Measurements from ENCODE around the gene CDH23.

Gene CDH23

GRCh38 chr10:71831646-71832552 lies 435.2 kb downstream of the CDH23 start:
- peaks cover 33% of the 10 kb centered on the region for H3K4me1 ChIP-seq (ENCODE audit: control insufficient read depth, insufficient read depth, low read length)

GRCh38 chr10:71832967-71833366 lies 436.2 kb downstream of the CDH23 start:
- Histone ChIP-seq H3K36me3 (ENCODE audit: control insufficient read depth, insufficient read depth, low read length) (peaks cover 25% of the 10 kb centered on the region), H3K9me3 (ENCODE audit: control insufficient read depth, low read length) (no peaks in the 10 kb centered on the region), H3K9ac (ENCODE audit: low read length) (no peak overlapping the region), H3K4me1 (ENCODE audit: control insufficient read depth, insufficient read depth, low read length) (peaks cover 42% of the 10 kb centered on the region), H3K27me3 (ENCODE audit: control insufficient read depth, insufficient read depth, low read length) (no peaks in the 10 kb centered on the region), H3K4me3 (ENCODE audit: low read length) (no peak overlapping the region)

More at GRCh38 chr10:71831646-71832552, 435.2 kb downstream of the CDH23 start:
- Histone ChIP-seq H3K4me3 (ENCODE audit: low read length) (no peak overlapping the region), H3K9me3 (ENCODE audit: control insufficient read depth, low read length) (no peaks in the 10 kb centered on the region), H3K27me3 (ENCODE audit: control insufficient read depth, insufficient read depth, low read length) (no peaks in the 10 kb centered on the region), H3K36me3 (ENCODE audit: control insufficient read depth, insufficient read depth, low read length) (peaks cover 29% of the 10 kb centered on the region), H3K9ac (ENCODE audit: low read length) (no peak overlapping the region)

- Histone ChIP-seq H3K4me3 (ENCODE audit: low read length) (no peak overlapping the region), H3K9ac (ENCODE audit: low read length) (no peak overlapping the region), H3K27me3 (ENCODE audit: control insufficient read depth, insufficient read depth, low read length) (no peaks in the 10 kb centered on the region), H3K9me3 (ENCODE audit: control insufficient read depth, low read length) (no peaks in the 10 kb centered on the region), H3K4me1 (ENCODE audit: control insufficient read depth, insufficient read depth, low read length) (peaks cover 47% of the 10 kb centered on the region), H3K36me3 (ENCODE audit: control insufficient read depth, insufficient read depth, low read length) (peaks cover 19% of the 10 kb centered on the region)
Measured at GRCh38 chr10:71833451-71834342, 437.0 kb downstream of the CDH23 start.

GRCh38 chr10:71834343-71834674 lies 437.6 kb downstream of the CDH23 start:
- no peaks in the 10 kb centered on the region for H3K9me3 ChIP-seq (ENCODE audit: control insufficient read depth, low read length)
- H3K4me3 ChIP-seq (ENCODE audit: low read length), result no peak overlapping the region
- H3K27me3 ChIP-seq (ENCODE audit: control insufficient read depth, insufficient read depth, low read length), result no peaks in the 10 kb centered on the region
- H3K9ac ChIP-seq (ENCODE audit: low read length), result no peak overlapping the region
- peaks cover 47% of the 10 kb centered on the region for H3K4me1 ChIP-seq (ENCODE audit: control insufficient read depth, insufficient read depth, low read length)
- H3K36me3 ChIP-seq (ENCODE audit: control insufficient read depth, insufficient read depth, low read length), result peaks cover 15% of the 10 kb centered on the region

- Histone ChIP-seq H3K9ac (ENCODE audit: low read length) (no peak overlapping the region), H3K36me3 (ENCODE audit: control insufficient read depth, insufficient read depth, low read length) (peaks cover 14% of the 10 kb centered on the region), H3K4me1 (ENCODE audit: control insufficient read depth, insufficient read depth, low read length) (peaks cover 55% of the 10 kb centered on the region), H3K9me3 (ENCODE audit: control insufficient read depth, low read length) (no peaks in the 10 kb centered on the region), H3K4me3 (ENCODE audit: low read length) (no peak overlapping the region), H3K27me3 (ENCODE audit: control insufficient read depth, insufficient read depth, low read length) (no peaks in the 10 kb centered on the region)
Measured at GRCh38 chr10:71835671-71836595, 439.2 kb downstream of the CDH23 start.

GRCh38 chr10:71836596-71836974 lies 439.9 kb downstream of the CDH23 start:
- H3K9ac ChIP-seq (ENCODE audit: low read length), result no peak overlapping the region
- no peak overlapping the region for H3K4me3 ChIP-seq (ENCODE audit: low read length)
- peaks cover 53% of the 10 kb centered on the region for H3K4me1 ChIP-seq (ENCODE audit: control insufficient read depth, insufficient read depth, low read length)
- no peaks in the 10 kb centered on the region for H3K9me3 ChIP-seq (ENCODE audit: control insufficient read depth, low read length)
- peaks cover 9% of the 10 kb centered on the region for H3K36me3 ChIP-seq (ENCODE audit: control insufficient read depth, insufficient read depth, low read length)
- no peaks in the 10 kb centered on the region for H3K27me3 ChIP-seq (ENCODE audit: control insufficient read depth, insufficient read depth, low read length)

- Histone ChIP-seq H3K4me1 (ENCODE audit: control insufficient read depth, insufficient read depth, low read length) (peaks cover 47% of the 10 kb centered on the region), H3K4me3 (ENCODE audit: low read length) (no peak overlapping the region), H3K36me3 (ENCODE audit: control insufficient read depth, insufficient read depth, low read length) (peaks cover 9% of the 10 kb centered on the region), H3K9me3 (ENCODE audit: control insufficient read depth, low read length) (no peaks in the 10 kb centered on the region), H3K9ac (ENCODE audit: low read length) (no peak overlapping the region), H3K27me3 (ENCODE audit: control insufficient read depth, insufficient read depth, low read length) (no peaks in the 10 kb centered on the region)
Measured at GRCh38 chr10:71837098-71837827, 440.5 kb downstream of the CDH23 start.

- Histone ChIP-seq H3K9me3 (ENCODE audit: control insufficient read depth, low read length) (no peaks in the 10 kb centered on the region), H3K4me1 (ENCODE audit: control insufficient read depth, insufficient read depth, low read length) (peaks cover 37% of the 10 kb centered on the region), H3K4me3 (ENCODE audit: low read length) (no peak overlapping the region), H3K36me3 (ENCODE audit: control insufficient read depth, insufficient read depth, low read length) (peaks cover 7% of the 10 kb centered on the region), H3K27me3 (ENCODE audit: control insufficient read depth, insufficient read depth, low read length) (no peaks in the 10 kb centered on the region), H3K9ac (ENCODE audit: low read length) (no peak overlapping the region)
Measured at GRCh38 chr10:71838264-71839211, 441.8 kb downstream of the CDH23 start.

- H3K4me3 ChIP-seq (ENCODE audit: low read length), result no peak overlapping the region
- no peaks in the 10 kb centered on the region for H3K36me3 ChIP-seq (ENCODE audit: control insufficient read depth, insufficient read depth, low read length)
- H3K27me3 ChIP-seq (ENCODE audit: control insufficient read depth, insufficient read depth, low read length), result no peaks in the 10 kb centered on the region
- no peaks in the 10 kb centered on the region for H3K9me3 ChIP-seq (ENCODE audit: control insufficient read depth, low read length)
- H3K4me1 ChIP-seq (ENCODE audit: control insufficient read depth, insufficient read depth, low read length), result peaks cover 34% of the 10 kb centered on the region
- H3K9ac ChIP-seq (ENCODE audit: low read length), result no peak overlapping the region
Measured at GRCh38 chr10:71840177-71840957, 443.6 kb downstream of the CDH23 start.

- Histone ChIP-seq H3K4me3 (ENCODE audit: low read length) (no peak overlapping the region), H3K36me3 (ENCODE audit: control insufficient read depth, insufficient read depth, low read length) (no peaks in the 10 kb centered on the region), H3K9me3 (ENCODE audit: control insufficient read depth, low read length) (no peaks in the 10 kb centered on the region), H3K4me1 (ENCODE audit: control insufficient read depth, insufficient read depth, low read length) (peaks cover 29% of the 10 kb centered on the region), H3K9ac (ENCODE audit: low read length) (no peak overlapping the region), H3K27me3 (ENCODE audit: control insufficient read depth, insufficient read depth, low read length) (no peaks in the 10 kb centered on the region)
Measured at GRCh38 chr10:71840958-71841335, 444.2 kb downstream of the CDH23 start.
